A673 (cell line): ENCODE data around the gene EED. TPM values are rescaled to one million over a fixed set of nuclear protein-coding genes. Genes with fewer than 3 reads are reported as not detected.

Experiments
- BruUV-seq: library from RNA; stranded (reverse); fragments of 400-500 nt; replicated peaks from 2 replicates; lab custom pipeline; 2021; lab: Mats Ljungman, UMichigan
- CTCF ChIA-PET: fragments of 300-600 bp; sonication (Branson Sonifier 250); formaldehyde crosslinking; loops from one replicate; lab custom pipeline; 2022; ENCODE audit warnings: antibody characterized with exemption; lab: Charles Lee
- POLR2A ChIA-PET: fragments of 300-600 bp; sonication (Branson Sonifier 250); formaldehyde crosslinking; loops from one replicate; lab custom pipeline; 2022; ENCODE audit warnings: antibody characterized with exemption; ENCODE audit not compliant: low non-redundant PET; lab: Charles Lee
- DNase-seq: peaks from one replicate; pipeline ENCODE4 v3.0.0-alpha.2; 2015; ENCODE audit warnings: low spot score
- H3K27ac ChIP-seq: fragments of 200-600 bp; sonication (generic); 2 replicates; pipeline ENCODE4 v1.5.1; 2016; ENCODE audit warnings: mixed run types, low read depth, mild to moderate bottlenecking, mixed read lengths, antibody characterized with exemption, low read length; ENCODE audit not compliant: poor library complexity, severe bottlenecking
- H3K27me3 ChIP-seq: fragments of 200-600 bp; sonication (generic); replicated peaks from 2 replicates; pipeline ENCODE4 v1.6.1; 2017; ENCODE audit warnings: mixed run types, low read depth, mild to moderate bottlenecking, mixed read lengths, antibody characterized with exemption, low read length; ENCODE audit not compliant: insufficient read depth, poor library complexity
- H3K36me3 ChIP-seq: fragments of 200-600 bp; sonication (generic); 2 replicates; pipeline ENCODE4 v1.6.1; 2016; ENCODE audit warnings: mixed run types, mild to moderate bottlenecking, mixed read lengths, antibody characterized with exemption, low read length; ENCODE audit not compliant: insufficient read depth, poor library complexity, severe bottlenecking
- H3K4me1 ChIP-seq: fragments of 200-600 bp; sonication (generic); 2 replicates; pipeline ENCODE4 v1.6.1; 2017; ENCODE audit warnings: mixed run types, mild to moderate bottlenecking, mixed read lengths, antibody characterized with exemption, low read length; ENCODE audit not compliant: insufficient read depth, poor library complexity, severe bottlenecking
- H3K4me3 ChIP-seq: fragments of 200-600 bp; sonication (generic); 2 replicates; pipeline ENCODE4 v1.5.1; 2016; ENCODE audit warnings: low read depth, mixed run types, mild to moderate bottlenecking, mixed read lengths, low read length; ENCODE audit not compliant: poor library complexity, severe bottlenecking
- H3K9me3 ChIP-seq: fragments of 200-600 bp; sonication (generic); 2 replicates; pipeline ENCODE4 v1.6.1; 2016; ENCODE audit warnings: mixed run types, low read depth, mild to moderate bottlenecking, mixed read lengths, antibody characterized with exemption, low read length; ENCODE audit not compliant: poor library complexity, severe bottlenecking
- CTCF ChIP-seq: fragments of 300-800, 200-600 bp; sonication (generic); conservative IDR thresholded peaks from 2 replicates; pipeline ENCODE4 v1.5.1; 2017; ENCODE audit warnings: low read depth, mild to moderate bottlenecking, antibody characterized with exemption, low read length, moderate library complexity, mixed read lengths
- EZH2 ChIP-seq: fragments of 200-600 bp; sonication (generic); IDR thresholded peaks from 2 replicates; pipeline ENCODE4 v1.6.1; 2017; ENCODE audit warnings: borderline replicate concordance, low read depth, mild to moderate bottlenecking, mixed read lengths, antibody characterized with exemption, low read length; ENCODE audit not compliant: poor library complexity, severe bottlenecking
- intact Hi-C: fragments of 100-400 bp; cut with micrococcal nuclease; formaldehyde crosslinking; loops from one replicate; pipeline ENCODE4 v1.10.0; 2022; ENCODE audit not compliant: unreplicated experiment
- total RNA-seq: library from RNA; stranded (reverse); gene quantifications from 2 replicates; pipeline ENCODE4 v1.2.3, GENCODE V29; 2021

EED gene
- total RNA-seq, 1 experiment from 2014 or later = 43.4 TPM

GRCh38 chr11:86265194-86265593 lies 20.6 kb downstream of the EED start:
- Histone ChIP-seq H3K4me1 (no peaks in the 10 kb centered on the region), H3K27me3 (no peaks in the 10 kb centered on the region), H3K27ac (no peak overlapping the region), H3K9me3 (no peaks in the 10 kb centered on the region), H3K4me3 (no peak overlapping the region), H3K36me3 (peaks cover 10% of the 10 kb centered on the region)
- TF ChIP-seq EZH2 (no peak), CTCF (no peak)
- DNase-seq = no peak
- BruUV-seq = no TSS peak
- ChIA-PET POLR2A (no interaction called here), CTCF (no interaction called here)
- intact Hi-C loops = no loop called here

- H3K36me3 ChIP-seq = peaks cover 10% of the 10 kb centered on the region
- intact Hi-C loops = no loop called here
- no peak overlapping the region for H3K27ac ChIP-seq
- TF ChIP-seq CTCF (no peak), EZH2 (no peak)
- H3K27me3 ChIP-seq = no peaks in the 10 kb centered on the region
- ChIA-PET POLR2A (no interaction called here), CTCF (no interaction called here)
- no peaks in the 10 kb centered on the region for H3K9me3 ChIP-seq
- DNase-seq = no peak
- H3K4me3 ChIP-seq = no peak overlapping the region
- no TSS peak for BruUV-seq
- no peaks in the 10 kb centered on the region for H3K4me1 ChIP-seq
Observed at GRCh38 chr11:86269645-86270044, 25.1 kb downstream of the EED start.

- TF ChIP-seq CTCF (peak; percentile 58), EZH2 (no peak)
- DNase-seq = peak; percentile 49
- Histone ChIP-seq H3K4me3 (no peak overlapping the region), H3K4me1 (no peaks in the 10 kb centered on the region), H3K27ac (no peak overlapping the region), H3K9me3 (no peaks in the 10 kb centered on the region), H3K36me3 (peaks cover 35% of the 10 kb centered on the region), H3K27me3 (no peaks in the 10 kb centered on the region)
- ChIA-PET CTCF (interaction anchor here (0.6 kb wide), 1 partner anchor 14 kb away, joined by 6 read pairs; no protein-coding TSS in a partner anchor), POLR2A (no interaction called here)
- intact Hi-C loops = no loop called here
- BruUV-seq = no TSS peak
Observed at GRCh38 chr11:86274503-86274902, 29.9 kb downstream of the EED start.
